ENCODE results near the gene CPLX4. TPM values are rescaled to one million over a fixed set of nuclear protein-coding genes. Genes with fewer than 3 reads are reported as not detected.

Gene CPLX4
- total RNA-seq, 2 experiments from 2014 or later, result not detected

DNA sequence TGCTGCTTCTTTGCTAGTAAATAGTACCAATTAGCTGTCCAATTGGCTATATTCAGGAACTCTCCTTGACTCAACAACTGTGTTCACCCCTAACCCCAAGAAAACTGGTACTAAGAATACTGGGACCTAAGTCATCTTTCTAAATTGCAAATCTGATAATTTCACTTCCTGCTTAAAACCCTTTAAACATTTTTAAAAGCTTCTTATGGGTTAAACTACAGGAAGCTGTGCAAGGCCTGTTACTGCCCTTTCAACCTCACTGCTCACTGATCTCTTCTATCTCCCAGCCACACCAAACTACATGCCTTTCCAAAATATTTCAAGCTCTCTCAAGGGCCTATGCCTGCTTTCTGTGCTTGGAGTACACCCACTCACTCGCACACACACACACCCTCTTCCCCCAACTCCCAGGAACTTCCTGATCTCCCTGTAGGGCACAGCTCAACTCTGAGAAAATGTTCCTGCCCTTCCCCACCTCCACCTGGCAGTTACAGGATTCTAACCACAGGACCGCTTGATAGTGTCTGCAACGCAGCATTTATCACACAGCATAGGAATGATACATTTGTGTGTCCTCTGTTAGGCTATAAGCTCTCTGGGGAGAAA is 33.9 kb upstream of the CPLX4 start:
- no peak overlapping the region for H3K4me3 Mint-ChIP-seq
- peak overlapping the region; percentile 74 for H3K27ac Mint-ChIP-seq
- H3K9me3 Mint-ChIP-seq, result no peaks in the 10 kb centered on the region
- peaks cover 41% of the 10 kb centered on the region for H3K4me1 Mint-ChIP-seq (ENCODE audit: low read depth)
- POLR2A ChIA-PET, result interaction anchor here (0.6 to 1.3 kb wide), 3 partner anchors 9 to 26 kb away, joined by 3 read pairs; no protein-coding TSS in a partner anchor
- ATAC-seq (peak; percentile 34), DNase-seq (no peak)
- TF ChIP-seq, protein P1, sequence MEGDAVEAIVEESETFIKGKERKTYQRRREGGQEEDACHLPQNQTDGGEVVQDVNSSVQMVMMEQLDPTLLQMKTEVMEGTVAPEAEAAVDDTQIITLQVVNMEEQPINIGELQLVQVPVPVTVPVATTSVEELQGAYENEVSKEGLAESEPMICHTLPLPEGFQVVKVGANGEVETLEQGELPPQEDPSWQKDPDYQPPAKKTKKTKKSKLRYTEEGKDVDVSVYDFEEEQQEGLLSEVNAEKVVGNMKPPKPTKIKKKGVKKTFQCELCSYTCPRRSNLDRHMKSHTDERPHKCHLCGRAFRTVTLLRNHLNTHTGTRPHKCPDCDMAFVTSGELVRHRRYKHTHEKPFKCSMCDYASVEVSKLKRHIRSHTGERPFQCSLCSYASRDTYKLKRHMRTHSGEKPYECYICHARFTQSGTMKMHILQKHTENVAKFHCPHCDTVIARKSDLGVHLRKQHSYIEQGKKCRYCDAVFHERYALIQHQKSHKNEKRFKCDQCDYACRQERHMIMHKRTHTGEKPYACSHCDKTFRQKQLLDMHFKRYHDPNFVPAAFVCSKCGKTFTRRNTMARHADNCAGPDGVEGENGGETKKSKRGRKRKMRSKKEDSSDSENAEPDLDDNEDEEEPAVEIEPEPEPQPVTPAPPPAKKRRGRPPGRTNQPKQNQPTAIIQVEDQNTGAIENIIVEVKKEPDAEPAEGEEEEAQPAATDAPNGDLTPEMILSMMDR (IDR thresholded peaks at IDR 0.05), result no peak
- CTCF ChIA-PET, result interaction anchor here (1.2 to 1.6 kb wide), 3 partner anchors 44 to 103 kb away, joined by 3 to 6 read pairs (median 4); no protein-coding TSS in a partner anchor
- peaks cover 76% of the 10 kb centered on the region for H3K36me3 Mint-ChIP-seq (ENCODE audit: low read depth)
- H3K27me3 Mint-ChIP-seq, result no peaks in the 10 kb centered on the region
- intact Hi-C loops (cut with micrococcal nuclease), result loop anchor here (10.0 kb wide), 1 partner anchor 552 kb away; no protein-coding TSS in a partner anchor

DNA sequence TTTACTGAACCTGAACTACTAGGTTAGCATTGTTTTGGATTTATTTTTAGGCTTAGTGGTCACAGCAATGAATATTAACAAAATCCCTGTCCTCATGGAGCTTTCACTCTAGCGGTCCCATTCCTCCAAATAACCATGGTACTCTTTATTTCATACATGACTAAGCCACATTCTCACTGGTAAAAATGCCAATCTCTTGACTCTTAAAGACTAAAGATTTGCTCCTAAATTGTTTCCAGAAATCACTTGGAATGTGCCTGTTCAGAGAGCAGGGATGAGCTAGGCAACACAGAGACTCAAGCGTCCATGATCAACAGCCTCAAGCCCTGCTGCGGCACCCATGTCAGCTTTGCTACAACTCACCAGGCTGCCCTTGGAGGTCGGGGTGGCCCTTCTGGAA is 27.1 kb upstream of the CPLX4 start:
- Mint-ChIP-seq H3K27me3 (no peaks in the 10 kb centered on the region), H3K9me3 (no peaks in the 10 kb centered on the region), H3K4me1 (ENCODE audit: low read depth) (peaks cover 50% of the 10 kb centered on the region), H3K4me3 (no peak overlapping the region), H3K27ac (no peak overlapping the region), H3K36me3 (ENCODE audit: low read depth) (peaks cover 84% of the 10 kb centered on the region)
- no peak for ATAC-seq
- TF ChIP-seq, protein P1 (IDR thresholded peaks at IDR 0.05), result no peak
- ChIA-PET POLR2A (interaction anchor here (0.7 to 1.1 kb wide), 2 partner anchors 10 to 66 kb away, joined by 3 read pairs; no protein-coding TSS in a partner anchor), CTCF (interaction anchor here (1.4 kb wide), 1 partner anchor 57 kb away, joined by 3 read pairs; no protein-coding TSS in a partner anchor)
- intact Hi-C loops (cut with micrococcal nuclease), result no loop called here
- no peak for DNase-seq

DNA sequence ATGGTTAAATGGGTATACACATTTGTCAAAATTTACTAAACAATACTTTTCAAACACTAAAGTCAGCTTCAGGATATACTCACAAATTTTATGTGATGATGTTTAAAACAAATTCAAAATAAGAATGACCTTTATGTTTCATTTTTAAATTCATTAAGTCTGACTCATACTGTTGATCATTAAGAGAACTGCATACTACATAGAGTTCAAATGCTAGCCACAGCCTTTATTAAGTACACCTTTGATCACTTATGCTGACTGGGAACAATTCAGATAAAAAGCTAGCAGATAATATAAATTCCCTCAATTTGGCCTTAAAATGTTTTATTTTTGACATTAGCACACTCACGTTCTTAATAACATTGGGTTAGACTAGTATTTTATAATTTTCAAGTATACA is 26.5 kb upstream of the CPLX4 start:
- H3K27me3 Mint-ChIP-seq, result no peaks in the 10 kb centered on the region
- no peak overlapping the region for H3K27ac Mint-ChIP-seq
- CTCF ChIA-PET, result no interaction called here
- no peak for ATAC-seq
- peaks cover 55% of the 10 kb centered on the region for H3K4me1 Mint-ChIP-seq (ENCODE audit: low read depth)
- H3K9me3 Mint-ChIP-seq, result no peaks in the 10 kb centered on the region
- peaks cover 86% of the 10 kb centered on the region for H3K36me3 Mint-ChIP-seq (ENCODE audit: low read depth)
- H3K4me3 Mint-ChIP-seq, result no peak overlapping the region
- DNase-seq, result no peak
- intact Hi-C loops (cut with micrococcal nuclease), result no loop called here
- TF ChIP-seq, protein P1 (IDR thresholded peaks at IDR 0.05), result no peak
- POLR2A ChIA-PET, result interaction anchor here (1.1 kb wide), 1 partner anchor 10 kb away, joined by 3 read pairs; no protein-coding TSS in a partner anchor

DNA sequence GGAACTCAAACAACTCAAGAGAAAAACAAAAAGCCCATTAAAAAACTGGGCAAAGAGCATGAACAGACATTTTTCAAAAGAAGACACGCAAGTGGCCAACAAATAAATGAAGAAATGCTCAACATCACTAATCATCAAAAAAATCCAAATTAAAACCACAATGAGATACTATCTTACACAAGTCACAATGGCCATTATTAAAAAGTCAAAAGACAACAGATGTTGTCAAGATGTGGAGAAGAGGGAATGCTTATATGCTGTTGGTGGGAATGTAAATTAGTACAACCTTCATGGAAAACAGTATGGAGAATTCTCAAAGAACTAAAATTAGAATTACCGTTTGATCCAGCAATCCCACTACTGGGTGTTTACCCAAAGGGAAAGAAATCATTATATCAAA is 25.5 kb upstream of the CPLX4 start:
- Mint-ChIP-seq H3K4me1 (ENCODE audit: low read depth) (peaks cover 56% of the 10 kb centered on the region), H3K4me3 (no peak overlapping the region), H3K36me3 (ENCODE audit: low read depth) (peaks cover 87% of the 10 kb centered on the region), H3K27ac (no peak overlapping the region), H3K9me3 (no peaks in the 10 kb centered on the region), H3K27me3 (no peaks in the 10 kb centered on the region)
- ATAC-seq (no peak), DNase-seq (no peak)
- ChIA-PET CTCF (interaction anchor here (1.2 kb wide), 1 partner anchor 12 kb away, joined by 3 read pairs; no protein-coding TSS in a partner anchor), POLR2A (no interaction called here)
- intact Hi-C loops (cut with micrococcal nuclease), result no loop called here
- TF ChIP-seq, protein P1 (IDR thresholded peaks at IDR 0.05), result no peak

DNA sequence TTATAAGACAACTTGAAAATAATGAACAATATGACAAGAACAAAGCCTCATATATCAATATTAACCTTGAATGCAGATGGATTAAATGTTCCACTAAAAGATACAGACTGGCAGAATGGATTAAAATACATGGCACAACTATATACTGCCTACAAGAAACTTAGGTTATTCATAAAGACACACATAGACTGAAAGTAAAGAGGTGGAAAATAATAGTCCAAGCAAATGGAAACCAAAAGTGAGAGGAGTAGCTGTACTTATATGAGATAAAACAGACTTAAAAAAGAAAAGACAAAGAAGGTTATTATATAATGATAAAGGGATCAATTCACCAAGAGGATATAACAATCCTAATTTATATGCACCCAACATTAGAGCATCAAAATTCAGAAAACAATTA is 22.4 kb upstream of the CPLX4 start:
- peak overlapping the region; percentile 18 for H3K4me3 Mint-ChIP-seq
- intact Hi-C loops (cut with micrococcal nuclease), result no loop called here
- H3K36me3 Mint-ChIP-seq (ENCODE audit: low read depth), result peaks cover 87% of the 10 kb centered on the region
- ChIA-PET CTCF (interaction anchor here (1.6 to 2.1 kb wide), 2 partner anchors 32 to 62 kb away, joined by 5 to 8 read pairs; no protein-coding TSS in a partner anchor), POLR2A (interaction anchor here (1.2 kb wide), 1 partner anchor 12 kb away, joined by 3 read pairs; no protein-coding TSS in a partner anchor)
- peak; percentile 87 for ATAC-seq
- no peak for DNase-seq
- TF ChIP-seq, protein P1 (IDR thresholded peaks at IDR 0.05), result no peak
- no peaks in the 10 kb centered on the region for H3K9me3 Mint-ChIP-seq
- H3K27ac Mint-ChIP-seq, result peak overlapping the region; percentile 50
- peaks cover 52% of the 10 kb centered on the region for H3K4me1 Mint-ChIP-seq (ENCODE audit: low read depth)
- H3K27me3 Mint-ChIP-seq, result no peaks in the 10 kb centered on the region

All from activated CD8-positive, alpha-beta T cell treated with anti-CD3 and anti-CD28 coated beads for 36 hours (primary cell).